ENCODE data around the gene ATP2A1.
"Not testable (repeated sequence)": the region's sequence is repeated elsewhere in the genome, so short reads cannot be mapped to it uniquely, and the experiment has no call there.

The ATP2A1 gene

DNA sequence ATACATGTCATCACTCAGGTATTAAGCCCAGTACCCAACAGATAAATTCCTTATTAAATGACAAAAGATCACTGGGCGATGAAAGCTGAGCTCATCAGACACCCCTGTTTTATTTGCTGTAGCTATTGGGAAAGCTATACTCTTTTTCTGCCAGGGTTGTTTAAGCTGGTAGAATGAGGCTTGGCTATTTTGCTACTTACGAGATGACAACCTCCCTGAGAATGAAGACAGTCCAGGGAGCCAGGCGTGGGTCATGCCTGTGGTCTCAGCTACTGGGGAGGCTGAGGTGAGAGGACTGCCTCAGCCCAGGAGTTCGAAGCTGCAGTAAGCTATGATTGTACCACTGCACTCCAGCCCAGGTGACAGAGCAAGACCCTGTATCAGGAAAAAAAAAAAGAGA, 19.0 kb upstream of the ATP2A1 start:
- no peak for DNase-seq (ENCODE audit: low spot score)

DNA sequence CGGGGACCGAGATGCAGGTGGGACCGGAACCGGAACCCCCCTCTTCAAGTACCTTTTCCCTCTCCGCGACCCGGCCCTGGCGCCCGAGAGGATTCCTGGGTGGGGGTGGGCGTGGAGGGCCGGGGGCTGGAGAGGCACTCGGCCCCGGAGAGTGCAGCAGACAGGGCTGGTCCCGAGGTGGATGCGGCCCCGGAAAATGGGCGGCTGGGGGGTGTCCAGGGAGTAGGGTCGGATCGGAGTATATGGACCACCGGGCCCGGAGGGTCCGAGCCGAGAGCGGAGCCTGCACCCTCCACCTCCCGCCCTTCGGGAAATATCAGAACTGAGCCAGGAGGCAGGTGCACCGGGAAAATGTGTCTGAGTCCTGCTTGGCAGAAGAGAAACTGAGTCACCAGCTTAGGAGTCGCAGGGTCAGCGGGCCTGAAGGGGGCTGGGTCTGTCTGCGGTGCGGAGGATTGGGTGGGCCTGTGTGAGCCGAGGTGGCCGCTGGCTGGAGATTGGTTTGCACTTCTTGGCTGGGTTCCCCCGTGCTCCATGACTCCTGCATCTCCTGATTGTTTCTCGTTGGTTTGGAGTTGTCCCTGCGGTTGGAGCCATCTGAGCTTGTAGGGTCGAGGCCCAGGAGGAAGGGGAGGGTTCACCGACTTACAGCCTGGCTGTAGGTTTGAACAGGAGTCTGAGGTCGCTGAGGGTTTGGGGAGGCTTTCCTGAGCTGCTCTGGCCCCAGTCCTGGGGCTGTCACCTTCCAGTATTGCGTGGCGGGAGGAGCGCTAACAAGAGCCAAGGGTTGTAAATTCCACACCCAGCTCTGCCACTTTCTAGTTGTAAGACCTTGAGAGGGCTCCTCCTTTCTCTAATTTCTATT, 14.1 kb upstream of the ATP2A1 start:
- DNase-seq (ENCODE audit: low spot score): no peak

DNA sequence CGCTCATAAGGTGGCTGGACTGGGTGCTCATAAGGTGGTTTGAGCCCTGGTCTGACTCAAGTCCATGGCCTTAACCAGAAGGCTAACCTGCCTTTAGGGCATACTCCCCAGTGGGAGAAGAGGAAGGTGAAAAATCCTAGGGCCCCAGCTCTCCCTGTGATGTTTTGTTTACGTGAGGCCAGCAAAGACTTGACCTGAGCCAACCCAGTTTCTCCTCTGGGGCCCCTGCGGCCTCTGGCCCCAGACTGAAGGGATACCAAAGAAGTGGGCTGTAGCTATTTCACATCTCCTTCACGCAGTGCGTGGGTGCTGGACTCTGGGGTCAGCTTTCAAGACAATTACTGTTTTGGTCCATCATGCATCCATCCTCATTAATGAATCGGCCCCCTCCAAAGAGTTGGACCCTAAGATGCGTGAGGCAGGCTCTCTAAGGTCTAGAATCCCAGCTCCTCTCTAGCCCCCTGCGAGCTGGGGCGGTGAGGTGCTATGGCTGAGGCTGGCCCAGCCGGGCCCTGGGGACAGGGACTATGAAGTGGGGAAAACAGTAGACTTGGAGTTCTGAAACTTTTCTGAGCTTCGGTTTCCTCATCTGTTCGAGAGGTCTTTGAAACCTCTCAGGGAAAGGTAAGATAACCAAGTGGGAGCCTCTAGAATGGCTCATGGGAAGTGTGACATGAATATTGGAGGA, 13.1 kb upstream of the ATP2A1 start:
- no peak for DNase-seq (ENCODE audit: low spot score)

DNA sequence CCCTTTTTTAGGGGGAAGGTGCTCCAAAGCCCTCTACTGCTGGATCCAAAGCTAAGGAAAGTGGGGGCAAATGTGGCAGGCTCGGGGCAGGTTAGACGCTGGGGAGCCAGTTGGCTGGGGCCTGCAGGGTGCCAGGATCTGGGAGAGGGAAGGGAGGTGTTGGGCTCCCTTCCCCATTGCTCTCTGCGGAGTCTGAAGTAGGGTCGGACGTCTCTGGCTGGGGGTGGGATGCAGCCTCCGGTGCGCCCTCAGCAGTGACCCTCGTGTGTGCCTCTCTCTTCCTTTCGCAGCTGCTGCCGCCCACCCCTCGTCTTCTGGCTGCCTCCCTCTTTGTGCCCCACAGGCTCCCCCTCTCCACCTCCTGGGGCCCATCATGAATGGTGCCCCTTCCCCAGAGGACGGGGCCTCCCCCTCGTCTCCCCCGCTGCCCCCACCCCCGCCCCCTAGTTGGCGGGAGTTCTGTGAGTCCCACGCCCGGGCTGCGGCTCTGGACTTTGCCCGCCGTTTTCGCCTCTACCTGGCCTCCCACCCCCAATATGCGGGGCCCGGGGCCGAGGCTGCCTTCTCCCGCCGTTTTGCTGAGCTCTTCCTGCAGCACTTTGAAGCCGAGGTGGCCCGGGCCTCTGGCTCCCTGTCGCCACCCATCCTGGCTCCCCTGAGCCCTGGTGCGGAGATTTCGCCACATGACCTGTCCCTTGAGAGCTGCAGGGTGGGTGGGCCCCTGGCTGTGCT, 12.4 kb upstream of the ATP2A1 start:
- DNase-seq (ENCODE audit: low spot score): no peak

DNA sequence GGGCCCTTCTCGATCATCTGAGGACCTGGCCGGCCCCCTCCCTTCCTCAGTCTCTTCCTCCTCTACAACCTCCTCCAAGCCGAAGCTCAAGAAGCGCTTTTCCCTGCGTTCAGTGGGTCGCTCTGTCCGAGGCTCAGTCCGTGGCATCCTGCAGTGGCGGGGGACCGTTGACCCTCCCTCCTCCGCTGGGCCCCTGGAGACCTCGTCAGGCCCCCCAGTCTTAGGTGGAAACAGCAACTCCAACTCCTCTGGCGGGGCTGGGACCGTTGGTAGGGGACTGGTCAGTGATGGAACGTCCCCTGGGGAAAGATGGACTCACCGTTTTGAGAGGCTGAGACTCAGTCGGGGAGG, 11.9 kb upstream of the ATP2A1 start:
- no peak for DNase-seq (ENCODE audit: low spot score)

DNA sequence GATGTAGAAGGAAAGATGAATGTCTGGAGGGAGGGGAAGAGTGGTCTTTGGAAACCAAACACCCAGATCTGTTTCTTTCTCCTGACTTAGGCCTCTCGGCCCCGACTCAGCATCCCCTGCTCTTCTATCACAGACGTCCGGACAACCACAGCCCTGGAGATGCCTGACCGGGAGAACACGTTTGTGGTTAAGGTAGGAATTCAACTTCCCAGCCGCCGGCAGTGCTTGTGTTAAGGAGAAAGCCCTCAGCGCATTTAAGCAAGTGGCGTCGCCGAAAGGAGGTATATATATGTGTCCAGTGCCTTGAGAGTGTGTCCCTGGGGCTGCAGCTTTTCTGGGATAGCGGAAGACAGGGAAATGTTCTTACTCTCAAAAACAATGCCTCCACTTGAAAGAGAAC, 11.0 kb upstream of the ATP2A1 start:
- DNase-seq (ENCODE audit: low spot score): no peak

DNA sequence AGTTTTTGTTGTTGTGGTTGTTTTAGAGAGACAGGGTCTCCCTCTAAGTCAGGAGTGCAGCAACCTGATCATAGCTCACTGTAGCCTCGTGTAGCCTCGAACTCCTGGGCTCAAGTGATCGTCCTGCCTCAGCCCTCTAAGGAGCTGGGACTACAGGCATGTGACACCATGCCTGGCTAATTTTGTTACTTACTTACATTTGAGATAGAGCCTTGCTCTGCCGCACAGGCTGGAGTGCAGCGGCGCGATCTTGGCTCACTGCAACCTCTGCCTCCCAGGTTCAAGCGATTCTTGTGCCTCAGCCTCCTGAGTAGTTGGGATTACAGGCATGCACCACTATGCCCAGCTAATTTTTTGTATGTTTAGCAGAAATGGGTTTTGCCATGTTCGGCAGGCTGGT, 10.6 kb upstream of the ATP2A1 start:
- DNase-seq (ENCODE audit: low spot score): not testable (repeated sequence)

DNA sequence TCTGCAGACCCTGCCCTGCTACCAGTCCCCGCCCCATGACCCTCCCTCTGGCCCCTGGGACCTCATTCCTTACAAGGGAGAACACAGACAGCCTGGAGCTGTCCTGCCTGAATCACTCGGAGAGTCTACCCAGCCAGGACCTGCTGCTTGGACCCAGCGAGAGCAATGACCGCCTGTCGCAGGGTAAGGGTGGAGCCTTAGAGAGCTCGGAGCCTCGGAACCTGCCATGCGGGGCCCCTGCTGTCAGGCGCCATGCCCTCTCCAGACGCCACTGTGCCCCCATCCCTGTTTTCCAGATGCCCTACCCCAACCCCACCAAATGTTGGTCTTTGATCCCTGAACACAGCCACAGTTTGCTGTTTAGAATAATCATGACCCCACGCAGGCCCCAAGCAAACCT, 9.1 kb upstream of the ATP2A1 start:
- no peak for DNase-seq (ENCODE audit: low spot score)

DNA sequence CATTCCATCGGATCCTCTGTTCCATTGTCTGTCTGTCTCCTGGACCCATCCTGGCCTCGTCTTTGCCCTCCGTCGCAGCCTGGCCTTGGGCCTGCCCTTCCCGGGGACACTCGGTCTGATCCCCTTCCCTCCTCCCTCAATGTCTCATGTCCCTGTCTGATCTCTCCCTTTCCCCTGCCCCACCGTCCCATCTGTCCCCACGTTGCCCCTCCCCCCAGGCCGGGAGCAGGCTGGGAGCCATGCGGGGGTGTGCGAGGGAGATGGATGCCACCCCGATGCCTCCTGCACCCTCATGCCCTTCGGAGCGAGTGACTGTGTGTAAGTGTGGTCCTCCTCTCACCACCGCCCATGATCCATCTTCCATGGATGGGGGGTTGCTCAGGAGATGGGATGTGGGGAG, 5.3 kb upstream of the ATP2A1 start:
- DNase-seq (ENCODE audit: low spot score): no peak

DNA sequence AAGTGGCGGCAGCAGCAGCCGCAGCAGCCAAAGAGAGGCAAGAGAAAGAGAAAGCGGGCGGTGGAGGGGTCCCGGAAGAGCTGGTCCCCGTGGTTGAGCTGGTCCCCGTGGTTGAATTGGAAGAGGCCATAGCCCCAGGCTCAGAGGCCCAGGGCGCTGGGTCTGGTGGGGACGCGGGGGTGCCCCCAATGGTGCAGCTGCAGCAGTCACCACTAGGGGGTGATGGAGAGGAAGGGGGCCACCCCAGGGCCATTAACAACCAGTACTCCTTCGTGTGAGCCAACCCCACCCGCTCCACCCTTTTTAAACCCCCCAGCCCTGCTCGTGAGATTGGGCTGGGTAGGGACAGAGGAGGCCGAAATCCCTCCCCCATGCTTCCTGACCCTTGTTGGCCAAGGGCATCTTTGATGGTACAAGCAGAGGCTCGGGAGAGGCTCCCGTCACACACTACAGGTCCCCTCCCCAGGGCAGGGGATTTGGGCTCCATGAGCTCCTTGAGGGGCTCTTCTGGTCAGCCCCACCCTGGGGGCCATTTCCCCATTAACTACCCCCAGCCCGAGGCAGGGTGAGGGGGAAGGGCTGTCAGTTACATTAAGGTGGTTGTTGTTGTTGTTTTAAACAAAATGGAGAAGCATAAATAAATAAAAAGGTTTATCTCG, 4.6 kb upstream of the ATP2A1 start:
- peak; percentile 32 for DNase-seq (ENCODE audit: low spot score)

DNA sequence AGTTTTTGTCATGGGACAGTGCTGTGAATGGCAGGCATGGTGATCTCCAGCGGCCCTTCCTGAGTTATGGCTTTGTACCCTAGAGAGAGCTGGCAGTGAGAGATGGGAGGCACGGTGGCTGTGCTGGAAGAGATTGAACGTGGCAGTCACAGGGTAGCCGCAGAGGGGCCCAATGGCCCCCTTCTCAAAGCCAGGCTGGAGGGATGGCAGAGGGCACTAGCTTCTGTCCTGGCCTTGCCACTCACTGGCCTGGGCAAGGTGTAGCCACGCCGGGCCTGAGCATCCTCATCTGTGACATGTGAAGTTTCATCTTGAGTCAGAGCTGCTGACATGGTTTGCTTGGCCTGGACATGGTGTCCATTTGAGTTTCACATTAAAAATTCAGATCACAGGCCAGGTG, 3.9 kb upstream of the ATP2A1 start:
- no peak for DNase-seq (ENCODE audit: low spot score)

DNA sequence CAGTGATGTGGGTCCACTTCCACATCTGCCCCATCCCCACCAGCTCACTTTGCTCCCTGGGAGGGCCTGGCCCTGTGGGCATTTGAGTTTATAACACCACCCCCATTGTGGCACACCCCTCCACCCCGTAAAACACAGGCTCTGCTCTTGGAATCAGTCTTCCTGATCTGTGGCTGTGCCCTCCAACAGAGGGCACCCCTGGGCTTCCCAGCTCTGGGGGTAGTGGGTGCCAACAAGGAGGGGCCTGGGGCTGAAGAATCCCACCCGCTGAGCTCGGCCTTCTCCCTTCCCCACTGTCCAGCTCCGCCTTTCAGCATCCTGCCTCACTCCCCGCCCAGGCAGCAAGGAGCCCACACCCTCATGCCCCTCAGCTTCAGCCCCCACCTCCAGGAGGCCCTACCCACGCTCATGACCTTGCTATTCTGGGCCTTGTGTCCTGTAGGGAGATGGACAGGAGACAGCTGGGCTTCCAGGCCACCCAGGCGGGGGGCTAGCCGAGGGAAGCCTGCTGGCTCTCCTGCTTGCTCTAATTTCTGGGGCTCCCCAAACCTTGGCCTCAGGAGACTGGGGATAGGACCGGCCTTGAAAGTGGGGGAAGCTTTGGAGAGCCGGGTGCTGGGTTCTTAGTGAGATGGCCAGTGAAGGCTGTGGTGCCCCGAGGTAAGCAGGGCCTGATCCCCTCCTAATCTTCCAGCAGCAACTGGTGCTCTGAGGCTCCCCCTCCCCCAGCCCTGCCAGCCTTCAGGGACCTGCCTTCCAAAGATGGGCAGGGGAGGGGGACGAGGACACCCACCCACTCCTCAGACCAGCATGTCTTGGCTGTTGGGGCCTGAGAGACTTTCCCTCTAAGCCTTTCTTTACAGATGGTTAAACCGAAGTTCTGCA, 2.9 kb upstream of the ATP2A1 start:
- DNase-seq (ENCODE audit: low spot score): no peak

DNA sequence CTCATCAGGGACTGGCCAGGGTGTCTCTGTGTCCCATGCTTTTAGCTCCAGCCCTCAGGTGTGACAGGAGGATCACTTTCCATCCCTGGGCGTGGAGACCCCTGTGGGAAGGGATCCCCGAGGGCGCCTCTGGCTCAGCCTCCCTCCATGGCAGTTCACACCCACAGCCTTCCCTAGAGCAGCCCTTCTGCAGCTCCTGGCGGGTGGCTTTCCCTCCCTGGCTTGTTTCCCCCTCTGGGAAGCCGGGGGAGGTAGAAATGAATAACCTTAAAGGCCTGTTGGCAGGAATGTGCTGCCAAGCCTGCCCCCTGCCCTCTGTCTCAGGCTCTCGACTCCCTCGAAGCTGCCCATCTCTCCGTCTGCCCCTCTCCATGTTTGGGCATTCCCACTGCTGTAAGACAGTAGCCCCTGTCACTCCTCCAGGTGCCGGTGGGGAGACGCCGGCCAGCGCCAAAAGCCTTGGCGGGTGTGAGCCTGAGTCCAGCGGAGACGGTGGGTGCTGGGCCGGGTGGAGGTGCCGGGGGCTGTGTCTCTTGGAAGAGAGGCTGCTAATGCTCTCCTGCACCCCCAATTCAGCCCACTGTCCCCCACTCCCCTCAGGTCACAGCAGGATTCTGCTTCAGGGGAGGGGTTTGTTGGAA, 2.1 kb upstream of the ATP2A1 start:
- no peak for DNase-seq (ENCODE audit: low spot score)

DNA sequence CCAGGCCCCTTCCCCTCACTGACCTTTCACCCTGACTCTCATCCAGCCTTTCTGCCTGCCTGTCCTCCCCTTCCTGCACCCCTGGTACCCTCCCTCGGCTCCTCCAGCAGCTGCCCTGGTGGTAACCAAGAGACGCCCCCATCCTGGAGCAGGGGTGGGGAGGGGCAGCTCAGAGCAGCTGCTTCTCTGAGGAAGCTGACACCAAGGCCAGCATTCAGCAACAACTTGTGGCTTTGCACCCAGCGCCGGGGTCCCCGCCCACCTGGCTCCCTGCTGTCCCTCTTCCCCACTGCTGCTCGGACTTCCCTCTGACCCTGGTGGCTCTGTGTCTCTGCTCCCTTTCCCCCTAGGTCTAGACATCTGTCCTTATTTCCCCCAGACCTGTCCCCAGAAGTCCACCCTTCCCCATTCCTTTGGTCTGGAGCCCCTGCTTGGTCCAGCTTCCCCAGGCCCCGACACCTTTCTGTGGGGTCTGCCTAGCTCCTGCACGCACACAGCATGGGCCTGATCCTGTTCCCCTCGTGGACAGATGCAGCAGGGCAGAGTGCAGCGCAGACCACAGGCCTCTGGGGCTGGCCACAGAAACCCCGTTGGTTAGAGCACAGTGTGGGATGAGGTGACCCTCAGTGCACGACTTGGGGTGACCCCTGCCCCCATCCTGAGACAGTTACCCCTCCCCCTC, 1.2 kb upstream of the ATP2A1 start:
- DNase-seq (ENCODE audit: low spot score): no peak

DNA sequence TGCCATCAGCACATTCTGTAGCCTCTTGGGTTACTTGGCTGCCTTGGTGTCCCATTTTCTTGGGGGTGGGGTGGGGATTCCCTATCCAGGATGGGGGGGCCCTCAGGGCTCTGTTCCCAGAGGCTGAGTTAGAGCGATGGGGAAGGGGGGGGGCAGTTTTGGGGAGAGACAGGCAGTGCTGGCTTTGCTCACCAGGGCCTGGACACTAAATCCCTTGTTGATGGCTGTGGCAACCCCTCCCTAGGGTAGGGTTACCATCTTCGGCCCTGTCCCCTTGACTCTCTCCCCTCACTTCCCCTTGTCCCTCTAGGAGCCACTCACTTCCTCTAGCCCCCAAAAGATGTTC, 660 bp upstream of the ATP2A1 start:
- no peak for DNase-seq (ENCODE audit: low spot score)

DNA sequence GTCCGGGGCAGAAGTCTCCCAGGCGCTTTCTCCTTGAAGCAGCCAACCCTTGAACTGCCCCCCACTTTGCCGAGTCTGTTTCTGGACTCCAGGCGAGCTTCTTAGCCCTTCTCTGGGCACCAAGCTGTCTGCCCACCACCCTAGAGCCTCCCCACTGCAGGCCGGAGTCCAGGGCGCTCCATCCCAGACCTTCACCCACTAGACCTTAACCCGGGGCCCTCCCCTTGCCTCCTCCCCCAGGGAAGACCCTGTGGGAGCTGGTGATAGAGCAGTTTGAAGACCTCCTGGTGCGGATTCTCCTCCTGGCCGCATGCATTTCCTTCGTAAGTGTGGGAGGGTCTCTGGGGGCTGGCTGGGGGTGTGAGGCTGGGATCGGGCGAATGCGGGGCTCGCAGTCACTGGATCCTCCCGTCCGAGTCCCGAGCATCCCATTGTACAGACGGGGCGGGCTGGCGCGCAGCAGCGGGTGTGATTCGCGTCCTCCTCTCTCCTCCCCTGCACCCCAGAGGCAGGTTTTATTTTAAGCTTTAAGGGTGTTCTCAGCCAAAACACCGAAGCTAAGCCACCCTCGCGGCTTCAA, 1.1 kb downstream of the ATP2A1 start:
- DNase-seq (ENCODE audit: low spot score): no peak

DNA sequence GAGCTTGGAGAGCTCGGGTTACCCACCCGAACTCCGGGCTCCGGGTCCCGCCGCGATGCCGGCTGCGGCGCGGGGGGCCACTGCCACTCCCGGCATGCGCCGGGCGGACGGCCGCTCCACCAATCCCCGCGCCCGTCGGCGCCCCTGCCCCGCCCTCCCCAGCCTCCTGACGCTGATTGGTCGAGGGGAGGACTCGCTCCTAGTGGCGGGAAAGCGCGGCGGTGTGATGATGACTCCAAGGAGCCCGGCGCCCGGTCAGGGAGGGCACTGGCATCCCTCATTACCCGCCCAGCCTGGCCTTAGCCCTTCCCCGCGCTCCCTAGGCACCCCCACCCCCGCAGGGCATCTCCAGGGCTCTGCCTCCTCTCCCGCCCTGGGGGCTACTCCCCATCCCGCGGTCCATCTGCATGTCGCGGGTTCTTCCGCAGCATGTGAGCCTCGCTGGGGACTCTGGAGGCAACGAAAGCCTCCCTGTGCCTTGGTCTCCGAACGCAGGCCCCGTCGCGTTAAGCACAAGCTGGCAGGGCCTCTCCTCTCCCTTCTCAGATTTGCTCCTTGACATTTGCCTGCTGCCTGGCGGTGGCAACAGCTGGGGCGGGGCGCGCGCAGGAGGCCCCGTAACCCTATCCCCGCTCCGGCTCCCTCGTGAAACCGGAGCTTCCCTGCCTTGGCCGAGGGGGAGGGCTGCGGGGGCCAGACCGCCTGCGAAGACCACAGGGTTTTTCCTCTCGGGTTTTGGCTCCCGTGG, 1.7 kb downstream of the ATP2A1 start:
- DNase-seq (ENCODE audit: low spot score): peak; percentile 82

DNA sequence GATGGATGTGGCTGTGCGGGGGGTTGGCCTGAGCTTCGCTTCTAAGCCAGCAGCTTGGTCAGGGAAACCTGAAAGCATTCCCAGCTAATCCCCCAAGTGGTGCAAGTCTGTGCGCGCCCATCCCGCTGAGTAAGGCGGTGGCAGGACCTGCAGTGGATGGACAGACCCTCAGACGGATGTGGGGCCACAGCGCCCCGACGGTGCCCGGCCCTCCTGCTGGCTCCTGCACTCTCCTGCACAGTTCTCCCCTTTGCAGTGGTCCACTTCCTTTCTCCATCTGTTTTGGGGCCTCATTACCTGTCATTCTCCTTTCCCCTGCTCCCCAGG, 2.3 kb downstream of the ATP2A1 start:
- DNase-seq (ENCODE audit: low spot score): no peak

DNA sequence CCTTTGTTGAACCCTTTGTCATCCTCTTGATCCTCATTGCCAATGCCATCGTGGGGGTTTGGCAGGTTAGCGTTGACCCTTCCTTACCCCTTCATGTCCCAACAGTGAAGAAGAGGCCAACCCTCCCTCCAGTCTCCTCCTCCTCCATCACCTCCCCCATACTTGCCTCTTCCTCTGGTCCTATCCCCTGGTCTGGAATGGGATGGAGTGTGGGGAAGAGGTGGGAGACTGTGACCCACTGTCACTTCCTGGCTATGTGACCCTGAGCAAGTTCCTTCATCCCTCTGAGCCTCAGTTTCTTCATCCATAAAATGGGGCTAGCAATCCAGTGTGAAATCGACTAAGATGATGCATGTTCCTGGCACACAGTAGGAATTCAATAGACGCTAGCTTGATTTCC, 2.7 kb downstream of the ATP2A1 start:
- DNase-seq (ENCODE audit: low spot score): no peak

DNA sequence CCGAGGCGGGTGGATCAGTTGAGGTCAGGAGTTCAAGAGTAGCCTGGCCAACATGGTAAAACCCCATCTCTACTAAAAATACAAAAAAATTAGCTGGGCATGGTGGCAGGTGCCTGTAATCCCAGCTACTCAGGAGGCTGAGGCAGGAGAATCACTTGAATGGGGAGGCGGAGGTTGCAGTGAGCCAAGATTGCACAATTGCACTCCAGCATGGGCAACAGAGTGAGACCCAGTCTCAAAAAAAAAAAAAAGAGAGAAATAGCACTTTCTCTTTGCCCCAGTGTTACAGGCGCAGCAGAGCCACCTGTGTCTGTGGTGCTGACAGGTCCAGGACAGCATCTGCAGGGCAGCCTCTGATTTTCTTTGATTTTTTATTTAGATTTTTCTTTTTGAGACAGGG, 3.3 kb downstream of the ATP2A1 start:
- DNase-seq (ENCODE audit: low spot score): not testable (repeated sequence)
